G401.6 (cell line): ENCODE results near the gene NFKBIB.
"Not testable (repeated sequence)": the region's sequence is repeated elsewhere in the genome, so short reads cannot be mapped to it uniquely, and the experiment has no call there.

Source experiments
- FAIRE-seq: peaks from 2 replicates; lab custom pipeline; 2012; peaks lifted over from hg19 to GRCh38; lab: Jason Lieb, UNC

Gene NFKBIB

GRCh38 chr19:38928391-38929001 lies 28.7 kb downstream of the NFKBIB start:
- FAIRE-seq = no peak

GRCh38 chr19:38929929-38930775 lies 30.4 kb downstream of the NFKBIB start, which contains the start of gene SARS2:
SARS2 (minus strand) TSS chr19:38930763; CDS start chr19:38930736, 27 bp downstream.
- no peak for FAIRE-seq

GRCh38 chr19:38930776-38931520 lies 31.2 kb downstream of the NFKBIB start, which contains the start of gene MRPS12:
MRPS12 (plus strand) TSS chr19:38930944; CDS start chr19:38931295, 351 bp downstream.
- FAIRE-seq = peak; percentile 99

- no peak for FAIRE-seq
Observed at GRCh38 chr19:38931521-38931793, 31.7 kb downstream of the NFKBIB start.

GRCh38 chr19:38932425-38933179 lies 32.8 kb downstream of the NFKBIB start:
- no peak for FAIRE-seq

GRCh38 chr19:38933544-38933943 lies 33.8 kb downstream of the NFKBIB start:
- no peak for FAIRE-seq

- FAIRE-seq = no peak
Observed at GRCh38 chr19:38939957-38940356, 40.2 kb downstream of the NFKBIB start.

- not testable (repeated sequence) for FAIRE-seq
Observed at GRCh38 chr19:38941466-38941865, 41.7 kb downstream of the NFKBIB start.

GRCh38 chr19:38941979-38942378 lies 42.2 kb downstream of the NFKBIB start:
- FAIRE-seq = no peak

GRCh38 chr19:38942471-38943181 lies 42.9 kb downstream of the NFKBIB start:
- no peak for FAIRE-seq

- no peak for FAIRE-seq
Observed at GRCh38 chr19:38944981-38945506, 45.3 kb downstream of the NFKBIB start.

GRCh38 chr19:38945562-38946228 lies 45.9 kb downstream of the NFKBIB start:
- no peak for FAIRE-seq

- FAIRE-seq = no peak
Observed at GRCh38 chr19:38946229-38947010, 46.7 kb downstream of the NFKBIB start.

- no peak for FAIRE-seq
Observed at GRCh38 chr19:38949580-38950367, 50.0 kb downstream of the NFKBIB start.

GRCh38 chr19:38951187-38951586 lies 51.4 kb downstream of the NFKBIB start:
- FAIRE-seq = no peak

GRCh38 chr19:38952395-38953165 lies 52.8 kb downstream of the NFKBIB start:
- peak; percentile 3 for FAIRE-seq

GRCh38 chr19:38953677-38954076 lies 53.9 kb downstream of the NFKBIB start:
- FAIRE-seq = no peak

GRCh38 chr19:38956264-38956663 lies 56.5 kb downstream of the NFKBIB start:
- no peak for FAIRE-seq
